HG02763 (cell line): Measurements from ENCODE around the gene NFATC1.
"Not testable (repeated sequence)": the region's sequence is repeated elsewhere in the genome, so short reads cannot be mapped to it uniquely, and the experiment has no call there.

Source experiments
- ATAC-seq: cut with Tn5 transposase; IDR thresholded peaks from one replicate; pipeline ENCODE4 v1.9.1; 2021; ENCODE audit warnings: mild to moderate bottlenecking, moderate library complexity; ENCODE audit not compliant: unreplicated experiment

The NFATC1 gene

DNA sequence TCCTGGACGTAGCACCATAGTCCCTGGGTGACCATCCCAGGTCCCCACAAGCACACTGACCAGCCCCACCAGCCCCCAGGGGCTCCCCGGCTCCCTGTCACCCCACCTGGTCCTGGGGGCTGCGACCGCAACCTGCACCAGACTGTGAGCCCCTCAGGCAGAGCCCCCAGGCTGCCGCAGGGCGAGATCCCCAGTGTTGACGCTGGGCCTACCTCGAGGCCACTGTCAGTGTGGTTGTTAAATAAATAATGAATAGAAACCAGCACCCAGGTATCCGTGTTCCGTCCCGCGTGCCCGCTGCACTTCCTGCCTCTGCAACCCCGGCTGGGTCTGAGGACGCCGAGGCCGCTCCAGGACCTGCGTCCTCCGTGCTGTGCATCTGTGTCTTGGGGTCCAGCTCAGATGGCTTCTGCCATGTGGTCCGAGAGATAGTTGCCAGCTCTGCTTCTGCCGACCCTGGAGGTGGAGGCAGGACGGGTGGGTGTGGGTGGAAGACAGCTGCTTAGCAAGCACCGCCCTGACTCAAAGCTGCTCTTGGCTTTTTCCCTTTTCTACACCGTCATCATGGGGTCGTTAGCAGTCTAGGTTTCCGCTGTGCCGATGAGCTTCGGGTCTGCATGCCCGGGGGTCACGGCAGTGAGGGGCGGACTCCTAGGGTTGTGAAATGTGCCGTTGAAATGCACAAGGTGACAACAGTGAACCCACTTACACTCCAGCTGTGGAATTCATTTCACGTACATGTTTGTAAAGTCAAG is 74.2 kb downstream of the NFATC1 start:
- no peak for ATAC-seq

DNA sequence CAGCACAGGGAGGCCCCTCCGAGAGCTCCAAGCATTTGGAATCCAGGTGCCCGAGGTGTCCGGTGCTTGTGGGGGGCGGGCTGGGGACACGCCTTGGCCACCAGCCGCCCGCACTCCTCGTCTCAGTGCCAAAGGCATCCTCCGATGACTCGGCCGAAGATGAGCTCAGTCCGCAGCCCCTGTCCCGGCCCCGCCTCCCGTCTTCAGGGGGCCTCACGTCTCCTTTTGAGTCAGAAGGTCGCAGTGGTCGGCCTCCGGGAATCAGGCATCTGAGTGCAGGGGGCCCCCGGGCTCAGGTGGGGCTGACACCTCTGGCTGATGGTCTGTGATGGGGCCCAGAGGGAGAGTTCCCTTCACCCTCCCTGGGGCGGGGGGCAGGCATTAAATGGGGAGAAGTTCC is 74.8 kb downstream of the NFATC1 start:
- no peak for ATAC-seq

DNA sequence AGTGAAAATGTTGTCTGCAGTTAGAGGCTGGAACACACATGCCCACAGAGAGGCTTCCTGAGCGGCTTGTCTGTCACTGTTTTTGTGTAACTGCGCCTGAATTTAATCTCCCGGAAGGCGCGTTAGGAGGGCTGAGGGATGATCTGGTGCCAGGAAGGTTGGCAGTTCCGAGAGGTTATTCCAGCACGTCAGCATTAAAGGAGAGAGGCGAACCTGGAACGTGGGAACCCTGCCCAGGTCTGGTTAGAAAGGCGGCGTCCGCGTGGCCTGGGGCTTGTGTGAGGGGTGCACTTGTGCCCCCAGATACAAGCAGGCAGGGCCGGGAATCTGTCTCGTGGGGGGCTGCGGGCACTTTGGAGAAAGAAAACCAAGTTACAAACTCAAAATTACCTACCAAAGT is 75.3 kb downstream of the NFATC1 start:
- no peak for ATAC-seq

DNA sequence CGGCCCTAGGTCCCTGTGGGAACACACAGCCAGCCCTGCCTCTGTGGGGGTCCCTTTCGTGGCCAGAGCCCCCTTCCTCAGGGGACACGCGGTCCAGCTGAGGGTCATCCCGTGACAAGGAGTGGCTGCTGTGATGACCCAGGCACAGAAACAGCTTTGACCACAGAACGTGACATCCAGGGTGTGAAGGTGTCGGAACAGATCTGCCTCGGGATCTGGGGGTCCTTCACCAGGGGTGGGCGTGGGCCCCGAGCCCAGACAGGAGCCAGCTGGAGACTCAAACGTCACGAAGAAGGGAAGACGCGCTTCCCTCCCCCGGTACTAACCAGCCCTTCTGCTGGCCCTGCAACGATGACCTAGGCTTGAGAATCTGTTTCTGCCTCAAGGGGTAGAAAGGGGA is 75.9 kb downstream of the NFATC1 start:
- ATAC-seq, result no peak

DNA sequence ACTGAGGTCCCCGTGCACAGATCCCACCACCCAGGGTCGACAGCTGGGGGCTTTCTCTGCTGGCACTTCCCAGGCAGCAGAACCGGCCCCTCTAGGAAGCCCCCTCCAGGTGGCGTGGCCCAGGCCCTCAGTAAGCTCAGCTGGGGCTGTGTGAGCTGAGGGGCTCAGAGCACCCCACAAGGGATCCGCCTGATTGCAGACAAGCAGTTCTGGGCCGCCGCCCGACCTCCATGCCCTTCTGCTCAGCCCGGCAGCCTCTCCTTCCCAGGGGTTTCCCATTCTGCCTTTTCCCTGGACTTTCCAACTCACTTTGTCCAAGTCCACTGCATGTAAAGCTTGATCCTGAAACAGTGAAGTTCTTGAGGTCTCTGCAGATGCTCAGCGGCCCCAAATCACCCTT is 76.4 kb downstream of the NFATC1 start:
- no peak for ATAC-seq

DNA sequence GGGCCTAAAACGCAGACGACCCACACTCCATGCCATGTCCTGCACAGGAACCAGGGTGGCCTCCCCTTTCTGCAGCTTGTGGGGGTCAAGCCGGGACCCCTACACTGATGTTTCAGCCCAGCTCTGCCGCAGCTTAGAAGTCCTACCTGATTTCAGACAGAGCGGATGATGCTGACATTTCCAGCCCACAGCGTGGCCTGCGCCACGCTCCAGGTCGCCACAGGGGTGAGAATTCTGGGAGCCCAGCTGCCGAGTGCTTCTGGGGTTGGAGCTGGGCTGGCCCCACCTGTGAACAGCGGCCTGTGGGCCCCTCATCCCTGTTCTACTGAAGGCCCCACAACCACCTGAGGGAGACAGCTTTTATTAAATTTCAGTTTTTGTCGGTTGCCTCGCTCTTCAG is 77.2 kb downstream of the NFATC1 start:
- no peak for ATAC-seq

DNA sequence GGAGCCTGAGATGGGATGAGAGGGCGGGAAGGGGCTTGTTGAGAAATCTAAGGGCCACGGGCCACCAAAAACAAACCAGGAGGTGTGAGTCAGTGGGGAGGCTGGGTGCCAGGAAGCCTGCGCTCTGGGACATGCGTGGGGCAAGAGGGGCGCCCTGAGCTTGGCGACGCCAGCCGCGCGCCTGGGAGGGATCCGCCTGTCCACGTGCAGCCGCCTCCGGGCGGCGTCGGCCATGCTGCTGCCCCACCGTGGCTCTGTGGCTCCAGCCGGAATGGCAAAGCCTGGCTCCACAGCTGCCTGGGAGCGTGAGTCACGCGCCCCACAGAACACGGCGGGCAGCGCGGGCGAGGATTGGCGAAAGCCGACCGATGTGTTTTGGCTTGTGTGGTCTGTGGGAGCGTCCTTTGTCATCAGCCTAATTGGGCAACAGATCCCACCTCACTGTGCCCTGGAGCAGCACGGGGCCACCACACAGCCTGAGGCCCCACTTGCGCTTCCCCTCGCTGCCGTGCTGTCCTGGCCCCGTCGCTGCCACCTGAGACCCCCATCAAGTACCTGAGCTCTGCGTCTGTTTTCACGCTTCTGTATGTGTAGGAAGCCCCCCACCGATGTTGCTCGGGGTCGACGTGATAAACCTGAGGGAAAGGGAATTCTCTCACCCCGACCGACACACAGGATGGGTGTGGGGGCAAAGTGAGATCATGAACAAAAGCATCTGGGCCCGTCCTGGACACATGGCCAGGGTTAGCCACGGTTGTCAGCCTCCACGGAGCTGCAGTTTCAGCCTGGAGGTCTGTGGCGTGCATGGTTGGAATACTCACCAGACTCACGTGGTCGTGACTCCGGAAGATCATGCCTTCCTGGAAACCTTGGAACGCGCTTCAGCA is 80.5 kb downstream of the NFATC1 start:
- no peak for ATAC-seq

DNA sequence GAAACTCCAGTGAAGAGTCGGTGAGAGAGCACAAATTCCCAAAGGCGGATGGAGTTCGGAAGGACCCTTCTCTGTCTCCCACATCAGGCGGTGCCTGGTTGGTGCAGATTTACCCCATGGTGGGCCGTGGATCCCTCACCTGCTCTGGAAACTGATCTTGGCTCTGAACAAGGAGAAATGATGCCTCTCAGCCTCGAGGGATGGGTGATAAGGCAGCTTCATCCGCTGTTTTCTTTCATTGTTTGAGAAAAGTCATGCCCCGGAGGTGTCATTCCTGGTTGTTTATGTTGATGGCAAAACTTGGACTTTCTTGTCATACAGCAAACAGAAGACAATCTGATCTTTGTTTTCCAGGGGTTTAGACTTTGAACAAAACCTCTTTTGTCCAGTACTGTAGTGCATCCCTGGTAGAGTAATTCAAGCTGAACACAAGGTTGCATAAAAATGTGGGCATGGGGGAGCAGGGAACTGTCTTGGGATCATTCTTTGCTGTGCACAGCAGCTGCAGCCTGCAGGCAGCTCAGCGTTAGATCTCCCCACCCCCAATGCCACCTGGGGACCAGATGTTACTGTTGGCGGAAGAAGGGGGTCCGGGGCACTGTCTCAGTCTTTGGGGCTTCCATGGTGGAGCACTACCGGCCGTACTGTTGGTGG is 81.3 kb downstream of the NFATC1 start:
- ATAC-seq, result no peak

DNA sequence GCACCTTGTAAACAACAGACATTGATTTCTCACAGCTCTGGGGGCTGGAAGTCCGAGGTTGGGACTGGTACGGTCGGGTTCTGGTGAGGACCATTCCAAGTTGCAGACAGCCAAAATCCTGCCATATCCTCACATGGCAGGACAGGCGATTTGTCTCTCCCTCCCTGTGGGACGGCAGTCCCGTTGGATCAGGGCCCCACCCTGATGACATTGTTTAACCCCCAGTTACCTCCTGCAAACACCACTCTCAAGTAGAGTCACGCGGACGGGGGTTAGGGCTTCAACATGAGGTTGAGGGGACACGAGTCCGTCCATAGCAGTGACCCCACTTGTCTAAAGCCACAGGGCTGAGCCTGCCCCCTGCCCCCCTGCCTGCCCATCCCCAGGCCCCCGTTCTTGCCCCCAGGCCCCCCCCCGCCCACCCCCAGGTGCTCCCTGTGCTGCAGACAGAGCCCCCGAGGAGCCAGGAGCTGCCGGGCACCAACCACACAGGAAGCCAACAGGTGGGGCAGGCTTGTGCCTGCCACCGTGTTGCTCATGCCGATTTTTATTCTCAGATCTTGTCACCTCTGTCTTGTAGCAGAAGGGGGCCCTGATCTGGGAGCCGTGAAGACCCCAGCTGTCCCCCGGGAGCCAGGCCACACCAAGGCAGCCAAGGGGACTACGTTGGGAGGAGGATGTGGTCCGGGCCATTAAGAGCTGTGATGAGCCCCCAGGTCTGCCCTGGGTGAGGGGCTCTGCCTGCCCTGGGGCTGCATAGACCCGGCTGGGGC is 82.2 kb downstream of the NFATC1 start:
- ATAC-seq, result no peak

DNA sequence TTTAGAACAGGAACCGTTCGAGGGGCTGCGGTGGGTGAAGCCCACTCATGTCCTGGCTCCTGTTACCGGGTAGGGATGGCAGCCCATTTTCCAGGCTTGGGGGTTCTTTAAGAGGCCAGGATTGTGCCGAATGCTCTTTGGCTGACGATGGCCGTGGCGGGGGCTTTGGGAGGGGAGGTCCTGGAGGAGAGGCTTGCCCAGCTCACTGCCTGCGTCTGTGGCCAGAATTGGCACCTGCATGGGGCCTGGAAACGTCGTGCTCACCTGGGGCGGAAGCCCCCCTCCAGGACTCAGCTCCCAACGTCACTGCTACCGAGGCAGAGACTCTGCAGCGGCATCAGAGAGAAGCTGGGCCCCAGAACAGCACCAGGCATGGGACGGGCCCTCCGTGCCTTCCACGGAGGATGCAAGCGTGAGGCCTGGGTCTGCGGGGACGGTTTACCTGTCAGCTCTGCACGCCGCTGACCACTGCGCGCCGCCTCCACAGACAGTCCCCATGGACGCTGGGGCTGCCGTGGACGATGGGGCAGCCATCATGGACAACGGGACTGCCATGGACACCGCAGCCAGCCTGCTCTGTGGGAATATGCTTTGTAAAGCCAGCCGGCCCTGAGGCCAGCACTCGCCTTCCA is 82.9 kb downstream of the NFATC1 start:
- no peak for ATAC-seq

DNA sequence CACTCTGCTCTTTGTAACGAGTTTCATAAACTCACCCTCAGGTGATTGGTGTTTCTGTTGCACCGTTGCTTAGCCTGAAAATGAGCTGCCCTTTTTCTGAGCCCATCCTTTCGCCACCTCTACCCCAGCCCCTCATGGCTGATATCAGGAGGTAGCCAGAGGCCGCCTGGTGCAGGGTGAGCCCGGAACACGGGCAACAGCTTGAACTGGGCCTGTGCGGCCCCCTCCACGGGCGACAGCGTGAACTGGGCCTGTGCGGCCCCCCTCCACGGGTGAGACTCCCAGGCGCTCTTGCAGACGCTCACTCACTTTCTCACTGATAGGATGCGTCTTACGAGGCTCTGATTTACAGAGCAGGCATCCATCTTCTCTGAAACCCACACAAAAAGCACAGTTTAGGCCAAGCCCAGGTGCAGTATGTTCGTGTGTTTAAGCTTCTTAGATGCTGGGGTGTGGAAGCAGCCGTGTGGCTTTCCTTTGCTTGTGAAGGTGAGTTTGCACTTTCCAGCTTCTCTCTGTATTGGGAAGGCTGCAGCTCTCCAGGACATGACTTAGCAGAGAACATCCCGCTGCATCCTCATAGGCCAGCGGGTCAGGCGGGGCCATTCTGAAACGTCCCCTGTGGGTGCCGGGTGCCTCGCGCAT is 83.5 kb downstream of the NFATC1 start:
- ATAC-seq, result no peak

DNA sequence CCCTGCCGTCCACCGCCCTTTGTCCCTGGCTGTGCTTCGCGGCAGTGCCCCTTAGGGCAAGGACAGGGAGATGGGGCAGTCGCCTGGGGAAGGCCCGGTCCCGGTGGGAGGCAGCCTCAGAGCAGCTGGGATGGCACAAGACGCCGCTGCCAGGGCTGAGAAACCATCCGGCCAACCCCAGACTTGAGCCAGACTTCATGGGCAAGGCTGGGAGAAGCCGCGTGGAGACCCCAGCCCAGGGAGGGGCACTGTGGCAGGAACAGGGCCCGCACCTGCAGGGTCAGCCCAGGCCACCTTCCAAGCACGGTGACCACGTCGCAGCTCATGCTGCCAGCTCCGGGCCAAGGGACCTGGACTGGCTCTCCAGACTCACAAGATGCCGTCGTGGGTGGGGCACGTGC is 84.0 kb downstream of the NFATC1 start:
- no peak for ATAC-seq

DNA sequence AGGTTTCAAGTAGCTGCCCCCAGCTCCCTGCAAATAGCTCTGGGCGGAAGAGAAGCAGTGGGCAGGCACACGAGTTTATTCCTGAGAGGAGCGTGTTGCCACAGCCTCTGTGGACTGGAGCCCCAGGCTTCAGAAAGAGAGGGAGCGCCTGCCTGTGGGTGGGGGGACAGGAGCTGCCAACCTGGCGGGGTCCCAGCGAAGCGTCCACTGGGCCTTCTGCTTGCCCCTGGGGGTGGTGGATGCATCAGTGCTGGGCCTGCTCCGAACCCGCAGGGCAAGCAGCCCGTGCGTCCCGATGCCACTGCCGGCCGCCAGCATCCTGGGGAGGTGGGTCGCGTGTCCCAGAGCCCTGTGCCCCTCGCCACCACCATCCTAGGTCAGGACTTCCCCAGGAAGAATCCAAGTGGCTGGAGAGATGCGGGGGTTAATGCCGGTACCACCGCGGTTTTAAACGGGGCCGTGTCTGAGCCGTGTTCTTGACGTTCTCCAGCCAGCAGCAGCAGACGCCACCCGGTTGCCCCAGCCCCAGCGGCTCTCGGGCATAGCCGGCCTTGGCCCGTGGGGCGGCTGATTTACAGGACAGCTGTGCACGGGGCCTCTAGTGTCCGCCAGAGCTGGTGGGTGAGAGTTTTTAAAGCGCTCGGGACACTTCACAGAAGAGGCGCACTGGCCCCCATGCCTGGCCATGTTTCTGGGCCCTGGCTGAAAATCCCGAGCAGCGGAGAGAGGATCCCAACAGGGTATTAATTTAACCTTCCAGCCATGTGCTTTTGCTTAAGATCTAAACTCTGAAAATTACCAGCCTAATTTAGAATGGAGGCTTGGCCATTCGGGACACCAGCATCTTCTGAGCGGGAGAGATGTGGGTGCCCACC is 84.7 kb downstream of the NFATC1 start:
- no peak for ATAC-seq

DNA sequence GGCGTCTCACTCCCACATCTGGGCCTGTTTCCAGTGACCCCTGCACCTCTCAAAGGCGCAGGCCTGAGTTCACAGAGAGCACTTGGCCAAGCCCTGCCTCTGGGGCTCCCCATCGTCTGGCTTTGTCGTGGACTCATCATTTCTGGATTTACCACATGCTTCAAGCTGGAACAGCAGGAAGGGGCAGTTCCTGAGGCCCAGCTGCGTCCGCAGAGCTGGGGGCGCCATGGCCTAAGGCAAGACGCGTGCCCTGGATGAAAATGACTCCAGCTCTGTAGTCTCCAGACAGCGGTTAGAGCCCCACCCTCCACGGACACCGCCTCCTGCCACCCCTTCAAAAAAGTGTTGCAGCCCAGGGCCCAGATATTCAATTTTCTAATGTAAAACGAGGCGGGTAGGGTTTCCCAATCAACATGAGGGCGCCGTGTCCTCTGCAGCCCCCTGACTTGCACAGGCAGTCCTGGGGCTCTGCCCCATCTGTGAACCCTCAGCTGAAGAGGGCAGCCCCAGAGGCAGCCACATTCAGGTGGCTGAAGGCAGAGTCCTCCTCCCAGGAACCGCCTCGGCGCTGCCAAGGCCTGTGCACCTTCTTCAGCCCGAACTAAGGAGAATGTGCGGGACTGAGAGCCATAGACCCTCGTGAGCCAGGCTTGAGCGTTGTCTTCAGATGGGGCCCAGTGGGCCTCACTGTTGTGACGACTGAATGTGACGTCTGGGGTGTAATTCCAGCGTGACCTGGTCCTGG is 85.5 kb downstream of the NFATC1 start:
- no peak for ATAC-seq

DNA sequence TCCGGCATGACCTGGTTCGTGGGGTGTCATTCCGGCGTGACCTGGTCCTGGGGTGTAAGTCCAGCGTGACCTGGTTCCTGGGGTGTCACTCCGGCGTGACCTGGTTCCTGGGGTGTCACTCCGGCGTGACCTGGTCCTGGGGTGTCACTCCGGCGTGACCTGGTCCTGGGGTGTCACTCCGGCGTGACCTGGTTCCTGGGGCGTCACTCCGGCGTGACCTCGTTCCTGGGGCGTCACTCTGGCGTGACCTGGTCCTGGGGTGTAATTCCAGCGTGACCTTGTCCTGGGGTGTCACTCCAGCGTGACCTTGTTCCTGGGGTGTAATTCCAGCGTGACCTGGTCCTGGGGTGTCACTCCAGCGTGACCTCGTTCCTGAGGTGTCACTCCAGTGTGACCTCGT is 87.7 kb downstream of the NFATC1 start:
- not testable (repeated sequence) for ATAC-seq

DNA sequence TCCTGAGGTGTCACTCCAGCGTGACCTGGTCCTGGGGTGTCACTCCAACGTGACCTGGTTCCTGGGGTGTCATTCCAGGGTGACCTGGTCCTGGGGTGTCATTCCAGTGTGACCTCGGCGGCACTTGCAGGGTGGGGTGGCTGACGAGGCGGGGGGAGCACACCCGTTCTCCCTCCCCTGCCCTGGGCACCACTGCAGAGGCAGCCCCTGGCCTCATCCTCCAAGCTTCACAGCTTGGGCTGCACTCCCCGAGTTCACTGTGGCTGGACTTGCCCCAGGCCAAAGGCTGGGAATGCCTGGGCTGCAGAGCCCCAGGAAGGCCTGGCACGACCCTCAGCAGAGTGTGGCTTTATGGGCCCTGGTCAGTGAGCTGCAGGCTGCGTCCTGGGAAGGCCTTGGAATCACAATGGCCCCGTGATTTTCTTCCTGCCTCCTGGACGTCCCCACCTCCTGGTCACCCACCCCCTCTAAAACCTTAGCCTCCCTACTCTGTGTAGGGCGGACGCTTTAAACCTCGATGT is 88.3 kb downstream of the NFATC1 start:
- no peak for ATAC-seq

DNA sequence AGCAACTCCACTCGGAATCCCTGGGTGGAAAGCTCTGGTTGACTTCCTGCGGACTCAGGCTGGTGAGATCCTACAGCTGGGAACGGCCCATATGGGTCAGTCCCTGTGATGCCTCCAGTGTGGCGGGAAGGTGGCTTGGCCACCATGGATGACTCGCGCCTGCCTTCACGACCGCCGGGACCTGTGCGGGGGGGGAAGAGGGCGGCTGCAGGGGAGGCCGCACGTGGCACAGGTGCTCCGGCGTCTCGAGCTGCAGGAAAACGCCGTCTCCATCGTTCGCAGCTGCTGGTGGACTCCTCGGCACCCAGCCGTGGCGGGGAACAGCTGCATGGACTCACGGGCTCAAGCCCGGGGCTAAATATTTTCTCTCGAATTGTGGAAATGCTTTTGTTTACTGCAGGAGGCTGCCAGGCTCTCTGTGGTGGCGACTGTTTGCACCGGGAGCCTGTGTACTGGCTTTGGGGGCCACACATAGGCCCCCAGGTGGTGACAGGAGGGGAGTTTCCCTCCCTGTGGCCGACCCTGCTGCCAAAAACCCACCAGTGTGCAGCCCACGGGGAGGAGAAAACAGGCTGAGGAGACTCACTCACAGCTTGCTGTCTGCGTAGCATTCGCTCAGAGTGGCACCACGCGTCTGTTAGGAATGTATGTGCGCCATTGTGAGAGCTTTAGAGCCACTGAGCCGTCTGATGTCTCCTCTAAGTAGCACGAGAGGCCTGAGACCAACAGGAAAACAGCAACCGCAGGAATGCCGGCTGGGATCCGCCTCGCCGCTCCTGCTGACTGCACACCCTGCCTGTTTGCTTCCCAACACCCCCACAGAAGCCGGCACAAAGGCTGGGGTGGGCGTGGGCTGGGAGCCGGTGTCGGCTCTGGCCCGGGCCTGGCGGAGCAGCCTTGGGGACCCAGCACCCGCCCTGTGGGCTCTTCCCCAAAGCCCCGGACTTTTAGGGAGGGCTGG is 89.2 kb downstream of the NFATC1 start:
- no peak for ATAC-seq
